ENCODE measurements around the gene HDAC4. TPM values are rescaled to one million over a fixed set of nuclear protein-coding genes. Genes with fewer than 3 reads are reported as not detected.

HDAC4 gene
- total and polyA plus RNA-seq, 2 of the 8 experiments (the other 6 are each of a cell fraction or from before 2014, with no cell fraction given), result 15.4 to 31.5 TPM

DNA sequence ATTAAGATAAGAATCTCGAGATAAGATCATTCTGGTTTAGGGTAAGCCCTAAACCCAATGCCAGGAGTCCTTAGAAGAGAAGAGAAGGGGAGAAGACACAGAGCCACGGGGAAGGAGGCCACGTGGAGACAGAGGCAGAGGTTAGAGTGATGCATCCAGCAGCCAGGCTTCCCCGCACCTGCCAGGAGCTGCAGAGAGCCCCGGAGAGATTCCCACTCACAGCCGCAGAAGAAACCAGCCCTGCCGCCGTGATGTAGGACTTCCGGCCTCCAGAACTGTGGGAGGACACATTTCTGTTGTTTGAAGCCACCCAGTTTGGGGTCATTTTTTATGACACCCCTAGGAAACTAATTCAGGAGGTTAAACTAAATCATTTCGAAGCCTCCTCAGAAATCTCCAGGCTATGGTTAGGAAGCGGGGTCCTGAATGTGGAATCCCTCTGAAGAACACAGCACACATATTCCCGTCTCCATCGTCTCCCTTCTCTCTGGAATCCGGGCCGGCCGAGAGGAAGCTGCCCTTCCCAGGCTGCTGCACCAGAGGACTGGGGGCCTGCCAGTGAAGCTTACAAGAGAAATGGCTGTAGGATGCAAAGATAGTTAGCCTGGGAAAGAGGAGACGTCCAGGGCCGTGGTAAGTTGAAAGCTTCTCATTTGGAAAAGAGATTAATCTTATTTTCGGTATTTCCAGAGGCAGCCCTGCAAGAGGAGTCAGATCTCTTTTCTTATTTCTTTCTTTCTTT, 396.4 kb downstream of the HDAC4 start (continued):
- no peak for TF ChIP-seq CTCF (IDR thresholded peaks at IDR 0.05; ENCODE audit: control extremely low read depth in 1 of 3, insufficient read depth in 1 of 3, low read depth in 1 of 3, low read length in 3 of 3)

Data from H1 (cell line).